Endothelial cell of umbilical vein (primary cell): ENCODE data around the gene CDK6. TPM values are rescaled to one million over a fixed set of nuclear protein-coding genes. Genes with fewer than 3 reads are reported as not detected.

Source experiments
- BruUV-seq: library from RNA; stranded (reverse); fragments of 400-500 nt; replicated peaks from 2 replicates; lab custom pipeline; 2021; lab: Mats Ljungman, UMichigan
- CTCF ChIA-PET: fragments of 300-600, 350-600 bp; sonication (Branson Sonifier 250); formaldehyde crosslinking; loops from one replicate; lab custom pipeline; 2021; ENCODE audit warnings: antibody characterized with exemption, inconsistent platforms; lab: Charles Lee
- POLR2A ChIA-PET: fragments of 300-600, 350-600 bp; sonication (Branson Sonifier 250); formaldehyde crosslinking; loops from one replicate; lab custom pipeline; 2021; ENCODE audit warnings: antibody characterized with exemption, inconsistent platforms; lab: Charles Lee
- DNase-seq: peaks from one replicate; pipeline ENCODE4 v3.0.0-alpha.2; 2011; ENCODE audit warnings: low read depth, low spot score
- FAIRE-seq: peaks from 2 replicates; lab custom pipeline; 2011; peaks lifted over from hg19 to GRCh38; lab: Jason Lieb, UNC
- H2AFZ ChIP-seq: 2 replicates; pipeline ENCODE4 v1.6.0; 2012; ENCODE audit warnings: low read depth, low read length, control low read depth, inconsistent platforms
- H3K27ac ChIP-seq: 2 replicates; pipeline ENCODE4 v1.5.1; 2011; ENCODE audit warnings: low read depth, mild to moderate bottlenecking, control low read depth, low read length, moderate library complexity; ENCODE audit not compliant: insufficient read depth
- H3K27me3 ChIP-seq, 2 experiments: 2 replicates each; pipeline versions ENCODE4 v1.6.0 to v1.6.1; 2011; ENCODE audit warnings: low read length in 2 of 2, mixed read lengths in 1 of 2; ENCODE audit not compliant: control insufficient read depth in 2 of 2, insufficient read depth in 2 of 2
- H3K36me3 ChIP-seq, 2 experiments: 2 replicates in 1 of 2; 3 replicates in 1 of 2; pipeline ENCODE4 v1.5.1; 2011; ENCODE audit warnings: low read length in 2 of 2, mild to moderate bottlenecking in 1 of 2, moderate library complexity in 1 of 2; ENCODE audit not compliant: control insufficient read depth in 2 of 2, insufficient read depth in 2 of 2; ENCODE audit errors: extremely low read depth in 1 of 2
- H3K4me1 ChIP-seq: 3 replicates; pipeline ENCODE4 v1.5.1; 2011; ENCODE audit warnings: mild to moderate bottlenecking, low read length; ENCODE audit not compliant: control insufficient read depth, insufficient read depth; ENCODE audit errors: extremely low read depth
- H3K4me2 ChIP-seq: 2 replicates; pipeline ENCODE4 v1.6.1; 2011; ENCODE audit warnings: low read length, control low read depth, mixed read lengths; ENCODE audit not compliant: insufficient read depth
- H3K4me3 ChIP-seq, 3 experiments: fragments of 200-600 bp in 1 of 3; sonication (generic), shearing (Covaris generic) in 1 of 3; replicated peaks in 1 of 3; 2 replicates each; pipeline ENCODE4 v1.5.1; 2011 to 2016; ENCODE audit warnings: control low read depth in 3 of 3, low read length in 3 of 3, mild to moderate bottlenecking in 2 of 3, inconsistent platforms in 1 of 3, low read depth in 1 of 3, moderate library complexity in 1 of 3; ENCODE audit not compliant: insufficient read depth in 1 of 3
- H3K79me2 ChIP-seq: 2 replicates; pipeline ENCODE4 v1.6.0; 2012; ENCODE audit warnings: low read length, inconsistent platforms; ENCODE audit not compliant: control insufficient read depth, insufficient read depth
- H3K9ac ChIP-seq: replicated peaks from 2 replicates; pipeline ENCODE3; 2011; ENCODE audit warnings: low read length, control low read depth; ENCODE audit not compliant: insufficient read depth; ENCODE audit errors: extremely low read depth
- H3K9me1 ChIP-seq: replicated peaks from 3 replicates; pipeline ENCODE4 v1.6.0; 2011; ENCODE audit warnings: mild to moderate bottlenecking, low read length; ENCODE audit not compliant: control insufficient read depth, insufficient read depth; ENCODE audit errors: extremely low read depth
- H3K9me3 ChIP-seq: replicated peaks from 2 replicates; pipeline ENCODE4 v1.5.1; 2012; ENCODE audit warnings: low read length, inconsistent platforms; ENCODE audit not compliant: control insufficient read depth, insufficient read depth
- H4K20me1 ChIP-seq: replicated peaks from 2 replicates; pipeline ENCODE3; 2011; ENCODE audit warnings: mild to moderate bottlenecking, low read length; ENCODE audit not compliant: control insufficient read depth, insufficient read depth; ENCODE audit errors: extremely low read depth
- EZH2 ChIP-seq: IDR thresholded peaks from 2 replicates; pipeline ENCODE4 v1.6.1; 2012; ENCODE audit warnings: borderline replicate concordance, low read depth, mild to moderate bottlenecking, moderate library complexity, low read length, inconsistent platforms; ENCODE audit not compliant: severe bottlenecking
- FOS ChIP-seq: IDR thresholded peaks from 2 replicates; pipeline ENCODE4 v1.6.1; 2011; ENCODE audit warnings: mild to moderate bottlenecking, low read length, moderate library complexity, borderline replicate concordance; ENCODE audit not compliant: insufficient read depth
- GATA2 ChIP-seq: IDR thresholded peaks from 2 replicates; pipeline ENCODE4 v1.7.0; 2011; ENCODE audit warnings: low read depth, mild to moderate bottlenecking, moderate library complexity, mixed read lengths, low read length; ENCODE audit not compliant: insufficient read length, insufficient read depth
- JUN ChIP-seq: IDR thresholded peaks from 2 replicates; pipeline ENCODE4 v1.6.1; 2011; ENCODE audit warnings: borderline replicate concordance, low read depth; ENCODE audit not compliant: insufficient read length, insufficient read depth
- MYC ChIP-seq: IDR thresholded peaks from one replicate; pipeline ENCODE4 v1.6.1; 2011; ENCODE audit warnings: mild to moderate bottlenecking, low read depth, low read length
- POLR2A ChIP-seq: IDR thresholded peaks from 2 replicates; pipeline ENCODE4 v1.6.1; 2012; ENCODE audit warnings: low read depth, mild to moderate bottlenecking, control low read depth, low read length
- POLR2AphosphoS5 ChIP-seq: IDR thresholded peaks from 2 replicates; pipeline ENCODE4 v1.6.1; 2012; ENCODE audit warnings: low read depth, mild to moderate bottlenecking, control low read depth, low read length, moderate library complexity; ENCODE audit not compliant: insufficient read depth
- dilution Hi-C: fragments of 300-500 bp; cut with MboI; formaldehyde crosslinking; loops from one replicate; pipeline ENCODE4 v1.15.0; 2019; ENCODE audit warnings: low sequenced_read_pairs; ENCODE audit not compliant: extremely low pct_ligation_motif_present
- intact Hi-C: fragments of 100-400 bp; cut with micrococcal nuclease; formaldehyde crosslinking; loops from one replicate; pipeline ENCODE4 v1.10.0; 2022
- polyA plus RNA-seq, 4 experiments: library from polyadenylated mRNA; depleted of rRNA in 3 of 4; stranded (reverse) in 3 of 4; unstranded in 1 of 4; fragments of >200 nt; gene quantifications; 2 replicates each; pipeline versions ENCODE4 v1.2.1 to v1.2.3, GENCODE V29; 2011 to 2012; ENCODE audit warnings: missing spikeins in 1 of 4
- total RNA-seq: library from RNA; stranded (reverse); gene quantifications from 2 replicates; pipeline ENCODE4 v1.2.3, GENCODE V29; 2021
- TF ChIP-seq, protein P1 (sequence below): IDR thresholded peaks from 2 replicates; pipeline ENCODE4 v1.6.1; 2011; ENCODE audit not compliant: insufficient read depth, insufficient read length
- TF ChIP-seq, protein P2 (sequence below), 2 donors: IDR thresholded peaks; 1 replicate in 1 of 2; 2 replicates in 1 of 2; pipeline ENCODE4 v1.5.1; 2011; ENCODE audit warnings: low read length in 2 of 2, mild to moderate bottlenecking in 2 of 2, moderate library complexity in 2 of 2, control low read depth in 1 of 2, inconsistent platforms in 1 of 2, low read depth in 1 of 2; ENCODE audit not compliant: insufficient read depth in 1 of 2; ENCODE audit errors: extremely low read depth in 1 of 2

CDK6 gene
- total and polyA plus RNA-seq, 2 donors (not counting 3 experiments of a cell fraction or from before 2014, with no cell fraction given): 6.0 to 28.2 TPM

DNA sequence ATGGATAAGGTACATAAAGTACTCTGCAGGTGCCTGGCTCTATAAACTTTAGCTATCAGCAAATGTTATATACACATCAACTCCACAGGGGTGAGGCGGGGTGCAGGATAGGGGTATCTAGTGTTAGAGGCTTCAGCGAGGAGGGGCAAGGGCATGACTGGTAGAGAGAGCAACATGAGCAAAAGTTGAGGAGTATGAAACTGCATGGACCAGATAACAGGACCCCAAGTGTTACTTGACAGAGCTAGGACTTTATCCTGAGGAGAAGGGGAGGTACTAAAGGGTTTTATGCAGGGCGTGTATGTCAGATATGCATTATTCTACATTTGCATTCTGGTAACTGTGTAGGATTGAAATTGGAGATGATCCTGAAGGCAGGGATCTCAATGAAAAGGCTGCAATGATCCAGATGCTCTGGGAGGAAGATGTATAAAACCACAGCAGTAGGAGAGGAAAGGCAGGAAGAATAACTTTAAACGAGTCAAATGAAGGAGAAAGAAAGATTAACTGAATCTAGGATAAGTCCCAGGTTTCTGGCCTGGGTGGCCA, 136.3 kb downstream of the CDK6 start:
- H3K4me3 ChIP-seq: no peak overlapping the region
- no peak overlapping the region for H3K27ac ChIP-seq
- no peak for DNase-seq
- dilution Hi-C loops: no loop called here
- POLR2A ChIA-PET: no interaction called here
- H3K27me3 ChIP-seq: no peaks in the 10 kb centered on the region
- no peak overlapping the region for H3K9ac ChIP-seq
- H3K4me2 ChIP-seq: no peak overlapping the region
- intact Hi-C loops: no loop called here
- FAIRE-seq: no peak
- BruUV-seq: no TSS peak
- H4K20me1 ChIP-seq: no peaks in the 10 kb centered on the region
- no peaks in the 10 kb centered on the region for H3K9me1 ChIP-seq
- CTCF ChIA-PET: interaction anchor here (0.8 to 6.0 kb wide), 5 partner anchors 16 to 674 kb away, joined by 3 to 77 read pairs (median 5); no protein-coding TSS in a partner anchor
- no peaks in the 10 kb centered on the region for H3K79me2 ChIP-seq
- no peak for TF ChIP-seq JUN
- TF ChIP-seq EZH2: no peak
- no peak for TF ChIP-seq POLR2A
- TF ChIP-seq FOS: no peak
- TF ChIP-seq, protein P1, sequence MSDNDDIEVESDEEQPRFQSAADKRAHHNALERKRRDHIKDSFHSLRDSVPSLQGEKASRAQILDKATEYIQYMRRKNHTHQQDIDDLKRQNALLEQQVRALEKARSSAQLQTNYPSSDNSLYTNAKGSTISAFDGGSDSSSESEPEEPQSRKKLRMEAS: no peak
- TF ChIP-seq, protein P2, sequence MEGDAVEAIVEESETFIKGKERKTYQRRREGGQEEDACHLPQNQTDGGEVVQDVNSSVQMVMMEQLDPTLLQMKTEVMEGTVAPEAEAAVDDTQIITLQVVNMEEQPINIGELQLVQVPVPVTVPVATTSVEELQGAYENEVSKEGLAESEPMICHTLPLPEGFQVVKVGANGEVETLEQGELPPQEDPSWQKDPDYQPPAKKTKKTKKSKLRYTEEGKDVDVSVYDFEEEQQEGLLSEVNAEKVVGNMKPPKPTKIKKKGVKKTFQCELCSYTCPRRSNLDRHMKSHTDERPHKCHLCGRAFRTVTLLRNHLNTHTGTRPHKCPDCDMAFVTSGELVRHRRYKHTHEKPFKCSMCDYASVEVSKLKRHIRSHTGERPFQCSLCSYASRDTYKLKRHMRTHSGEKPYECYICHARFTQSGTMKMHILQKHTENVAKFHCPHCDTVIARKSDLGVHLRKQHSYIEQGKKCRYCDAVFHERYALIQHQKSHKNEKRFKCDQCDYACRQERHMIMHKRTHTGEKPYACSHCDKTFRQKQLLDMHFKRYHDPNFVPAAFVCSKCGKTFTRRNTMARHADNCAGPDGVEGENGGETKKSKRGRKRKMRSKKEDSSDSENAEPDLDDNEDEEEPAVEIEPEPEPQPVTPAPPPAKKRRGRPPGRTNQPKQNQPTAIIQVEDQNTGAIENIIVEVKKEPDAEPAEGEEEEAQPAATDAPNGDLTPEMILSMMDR (IDR thresholded peaks at IDR 0.05; ENCODE audit: extremely low read depth in 1 of 2, insufficient read depth in 1 of 2, low read depth in 1 of 2, low read length in 2 of 2): no peak
- no peak for TF ChIP-seq POLR2AphosphoS5
- no peak for TF ChIP-seq GATA2
- TF ChIP-seq MYC: no peak
- H3K36me3 ChIP-seq: no peaks in the 10 kb centered on the region
- H2AFZ ChIP-seq: no peak overlapping the region
- no peaks in the 10 kb centered on the region for H3K9me3 ChIP-seq
- H3K4me1 ChIP-seq: peaks cover 40% of the 10 kb centered on the region
